ENCODE measurements around the gene PRH2. TPM values are rescaled to one million over a fixed set of nuclear protein-coding genes. Genes with fewer than 3 reads are reported as not detected.

The PRH2 gene
- total RNA-seq, 3 donors from 2014 or later (not counting 1 experiment from before 2014, with no cell fraction given), result 1.0 TPM; not detected in 2

DNA sequence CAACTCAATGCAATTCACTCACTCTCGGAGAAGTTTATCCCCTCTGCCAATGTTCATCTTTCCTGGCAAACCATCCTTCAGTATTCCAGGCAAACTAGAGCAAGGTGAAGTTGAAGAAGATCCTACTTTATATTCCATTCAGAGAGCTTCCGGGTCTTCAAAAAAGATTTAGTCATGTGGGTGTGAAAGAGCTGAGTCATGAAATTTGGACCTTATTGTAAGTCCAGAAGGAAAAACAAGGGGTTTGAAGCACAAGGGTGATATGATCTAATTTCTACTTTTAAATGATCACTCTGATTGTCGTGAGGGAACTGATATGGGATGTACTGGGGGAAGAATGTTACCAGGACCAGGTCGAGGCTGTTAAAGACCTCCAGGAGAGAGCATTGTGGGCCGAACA lies 2.8 kb upstream of the PRH2 start:
- no peak for ATAC-seq
- H3K27me3 ChIP-seq (ENCODE audit: control insufficient read depth, insufficient read depth, low read length), result no peaks in the 10 kb centered on the region
- no peak overlapping the region for H3K27ac ChIP-seq (ENCODE audit: low read length)
- no peaks in the 10 kb centered on the region for H3K4me1 ChIP-seq (ENCODE audit: control insufficient read depth, insufficient read depth, low read length)
- Mint-ChIP-seq H3K27me3 (ENCODE audit: low read depth in 2 of 2) (no peaks in the 10 kb centered on the region), H3K4me3 (no peak overlapping the region), H3K9me3 (no peaks in the 10 kb centered on the region), H3K36me3 (no peaks in the 10 kb centered on the region), H3K4me1 (peaks cover 0 to 5% of the 10 kb centered on the region in 2 donors), H3K27ac (no peak overlapping the region)
- 97% methylated on average over 4 of the region's 5 CpGs for WGBS (ENCODE audit: insufficient coverage)
- no peak for TF ChIP-seq CTCF (IDR thresholded peaks at IDR 0.05)
- H3K36me3 ChIP-seq (ENCODE audit: control insufficient read depth, insufficient read depth, low read length), result no peaks in the 10 kb centered on the region
- intact Hi-C loops (cut with micrococcal nuclease), result no loop called here
- H3K4me3 ChIP-seq (ENCODE audit: low read length), result no peak overlapping the region
- no peak for DNase-seq
- no peaks in the 10 kb centered on the region for H3K9me3 ChIP-seq (ENCODE audit: control insufficient read depth, insufficient read depth, low read length)

- Mint-ChIP-seq H3K36me3 (no peaks in the 10 kb centered on the region), H3K27ac (no peak overlapping the region)
- no peak for ATAC-seq
Observed at GRCh38 chr12:10936506-10936905, 7.5 kb downstream of the PRH2 start.

DNA sequence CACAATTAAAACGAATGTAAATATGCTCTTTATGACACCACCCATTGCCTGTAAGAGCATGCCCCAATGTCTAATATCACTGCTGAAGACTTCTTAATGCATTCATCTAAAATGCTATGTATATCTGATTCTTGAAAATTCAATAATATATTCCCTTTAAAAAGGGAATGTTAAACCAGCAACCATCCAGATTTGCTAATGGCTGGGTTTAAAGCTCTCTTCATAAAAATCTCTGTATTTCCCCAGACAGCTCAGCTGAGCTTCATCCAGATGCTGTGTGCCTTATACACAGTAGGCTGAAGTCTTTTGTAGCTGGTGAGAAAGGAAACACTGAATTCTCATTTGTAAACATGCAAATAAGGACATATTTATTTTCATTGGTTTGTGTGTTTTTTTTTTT lies 10.1 kb downstream of the PRH2 start, which contains the start of gene TAS2R14:
TSS of gene TAS2R14 (minus strand) at position 101 of the 400 bp plus-strand sequence. CDS start at position 45, 56 bp downstream.
- H3K4me1 ChIP-seq (ENCODE audit: control insufficient read depth, insufficient read depth, low read length), result no peaks in the 10 kb centered on the region
- Mint-ChIP-seq H3K9me3 (no peaks in the 10 kb centered on the region), H3K4me3 (no peak within 1 kb of the TSS), H3K4me1 (peaks cover 0 to 19% of the 10 kb centered on the region in 2 donors), H3K27me3 (ENCODE audit: low read depth in 2 of 2) (no peaks in the 10 kb centered on the region), H3K27ac (no peak within 1 kb of the TSS), H3K36me3 (no peaks in the 10 kb centered on the region)
- H3K4me3 ChIP-seq (ENCODE audit: low read length), result no peak within 1 kb of the TSS
- no peaks in the 10 kb centered on the region for H3K36me3 ChIP-seq (ENCODE audit: control insufficient read depth, insufficient read depth, low read length)
- DNase-seq (no peak), ATAC-seq (no peak)
- intact Hi-C loops (cut with micrococcal nuclease), result no loop called here
- H3K27ac ChIP-seq (ENCODE audit: low read length), result no peak within 1 kb of the TSS
- no peaks in the 10 kb centered on the region for H3K9me3 ChIP-seq (ENCODE audit: control insufficient read depth, insufficient read depth, low read length)
- no peaks in the 10 kb centered on the region for H3K27me3 ChIP-seq (ENCODE audit: control insufficient read depth, insufficient read depth, low read length)
- no peak for TF ChIP-seq CTCF (IDR thresholded peaks at IDR 0.05)
- 100% methylated on average over 1 of the region's 1 CpG for WGBS (ENCODE audit: insufficient coverage)

More at GRCh38 chr12:10936506-10936905, 7.5 kb downstream of the PRH2 start:
- H3K9me3 ChIP-seq (ENCODE audit: control insufficient read depth, insufficient read depth, low read length), result no peaks in the 10 kb centered on the region
- peaks cover 4 to 6% of the 10 kb centered on the region in 2 donors for H3K4me1 Mint-ChIP-seq
- no peaks in the 10 kb centered on the region for H3K27me3 Mint-ChIP-seq (ENCODE audit: low read depth in 2 of 2)
- WGBS (ENCODE audit: insufficient coverage), result 64% methylated on average over 1 of the region's 1 CpG
- H3K4me1 ChIP-seq (ENCODE audit: control insufficient read depth, insufficient read depth, low read length), result no peaks in the 10 kb centered on the region
- no peaks in the 10 kb centered on the region for H3K9me3 Mint-ChIP-seq
- H3K36me3 ChIP-seq (ENCODE audit: control insufficient read depth, insufficient read depth, low read length), result no peaks in the 10 kb centered on the region
- no peak for TF ChIP-seq CTCF (IDR thresholded peaks at IDR 0.05)
- intact Hi-C loops (cut with micrococcal nuclease), result no loop called here
- H3K4me3 Mint-ChIP-seq, result no peak overlapping the region
- no peak overlapping the region for H3K27ac ChIP-seq (ENCODE audit: low read length)
- H3K27me3 ChIP-seq (ENCODE audit: control insufficient read depth, insufficient read depth, low read length), result no peaks in the 10 kb centered on the region
- no peak overlapping the region for H3K4me3 ChIP-seq (ENCODE audit: low read length)
- no peak for DNase-seq

DNA sequence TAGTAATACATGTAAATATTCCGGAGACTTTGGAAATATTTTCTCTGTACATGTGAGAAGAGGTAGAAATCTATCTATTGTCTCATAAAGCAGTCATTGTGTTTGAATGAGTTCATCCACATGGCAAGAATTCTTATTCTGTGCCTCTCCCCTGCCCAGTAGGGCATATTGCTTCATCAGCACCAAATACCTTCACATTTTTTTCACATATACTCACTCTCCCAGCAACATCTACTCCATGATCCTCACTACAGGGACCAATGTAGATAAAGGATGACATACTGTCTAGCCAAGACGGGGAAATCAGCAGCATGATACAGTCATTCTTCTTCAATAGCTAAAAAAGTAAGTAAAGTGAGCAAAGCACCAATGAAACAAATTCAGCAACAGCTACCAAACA lies 11.4 kb downstream of the PRH2 start:
- DNase-seq, result no peak
- H3K4me3 Mint-ChIP-seq, result no peak overlapping the region
- H3K9me3 ChIP-seq (ENCODE audit: control insufficient read depth, insufficient read depth, low read length), result no peaks in the 10 kb centered on the region
- WGBS (ENCODE audit: insufficient coverage), result no CpG with 5 or more reads among the region's 2 CpGs
- no peak for ATAC-seq
- intact Hi-C loops (cut with micrococcal nuclease), result no loop called here
- H3K36me3 ChIP-seq (ENCODE audit: control insufficient read depth, insufficient read depth, low read length), result no peaks in the 10 kb centered on the region
- no peaks in the 10 kb centered on the region for H3K9me3 Mint-ChIP-seq
- no peak for TF ChIP-seq CTCF (IDR thresholded peaks at IDR 0.05)
- no peaks in the 10 kb centered on the region for H3K27me3 Mint-ChIP-seq (ENCODE audit: low read depth in 2 of 2)
- no peak overlapping the region for H3K27ac Mint-ChIP-seq
- no peak overlapping the region for H3K27ac ChIP-seq (ENCODE audit: low read length)
- H3K4me3 ChIP-seq (ENCODE audit: low read length), result no peak overlapping the region
- no peaks in the 10 kb centered on the region for H3K4me1 ChIP-seq (ENCODE audit: control insufficient read depth, insufficient read depth, low read length)
- H3K4me1 Mint-ChIP-seq, result peaks cover 0 to 19% of the 10 kb centered on the region in 2 donors
- no peaks in the 10 kb centered on the region for H3K27me3 ChIP-seq (ENCODE audit: control insufficient read depth, insufficient read depth, low read length)
- no peaks in the 10 kb centered on the region for H3K36me3 Mint-ChIP-seq

All from natural killer cell (primary cell).